ENCODE data around the gene GALNT10. TPM values are rescaled to one million over a fixed set of nuclear protein-coding genes. Genes with fewer than 3 reads are reported as not detected.

The GALNT10 gene
- polyA plus RNA-seq, 1 donor (not counting 4 experiments of a cell fraction or from before 2014, with no cell fraction given) = 17.9 TPM

DNA sequence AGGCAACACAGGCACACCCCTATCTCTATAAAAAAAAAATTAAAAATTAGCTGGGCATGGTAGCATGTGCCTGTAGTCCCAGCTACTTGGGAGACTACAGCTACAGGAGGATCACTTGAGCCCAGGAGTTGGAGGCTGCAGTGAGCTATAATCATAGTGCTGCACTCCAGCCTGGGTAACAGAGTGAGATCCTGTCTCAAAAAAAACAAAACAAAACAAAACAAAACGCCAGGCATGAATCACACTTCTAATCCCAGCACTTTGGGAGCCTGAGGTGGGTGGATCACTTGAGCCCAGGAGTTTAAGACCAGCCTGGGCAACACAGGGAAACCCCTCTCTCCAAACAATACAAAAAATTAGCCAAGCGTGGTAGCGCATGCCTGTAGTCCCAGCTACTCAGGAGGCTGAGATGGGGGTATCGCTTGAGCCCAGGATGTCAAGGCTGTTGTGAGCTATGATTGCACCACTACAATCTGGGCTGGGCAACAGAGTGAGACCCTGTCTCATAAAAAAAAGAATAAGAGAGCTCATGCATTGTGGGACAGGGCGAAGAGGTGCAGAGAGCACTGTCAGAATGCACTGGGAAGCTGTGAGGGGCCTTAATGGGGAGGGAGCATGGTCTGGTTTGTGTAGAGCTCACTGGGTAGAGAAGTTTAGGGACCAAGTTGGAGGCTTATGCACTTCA lies 246.9 kb downstream of the GALNT10 start:
- H3K9me1 ChIP-seq (ENCODE audit: control insufficient read depth, extremely low read depth, insufficient read depth, low read length) = no peaks in the 10 kb centered on the region
- no peak overlapping the region for H3K9ac ChIP-seq (ENCODE audit: control insufficient read depth, extremely low read depth, insufficient read depth, low read length)
- DNase-seq (ENCODE audit: low read depth, low spot score) (no peak), FAIRE-seq (no peak)
- no peaks in the 10 kb centered on the region for H4K20me1 ChIP-seq (ENCODE audit: control insufficient read depth, extremely low read depth, insufficient read depth, low read length)
- no peak overlapping the region for H3K4me2 ChIP-seq (ENCODE audit: control insufficient read depth, extremely low read depth, insufficient read depth, low read depth, low read length)
- H3K36me3 ChIP-seq (ENCODE audit: control insufficient read depth in 2 of 2, extremely low read depth in 1 of 2, insufficient read depth in 2 of 2, low read length in 2 of 2) = peaks cover 11 to 21% of the 10 kb centered on the region in 2 experiments
- dilution Hi-C loops (cut with MboI; ENCODE audit: extremely low pct_ligation_motif_present, low sequenced_read_pairs) = no loop called here
- H3K4me1 ChIP-seq (ENCODE audit: control insufficient read depth, extremely low read depth, insufficient read depth, low read length) = peaks cover 3% of the 10 kb centered on the region
- no peak overlapping the region for H3K4me3 ChIP-seq (ENCODE audit: control insufficient read depth in 2 of 3, extremely low read depth in 1 of 3, insufficient read depth in 2 of 3, low read depth in 1 of 3, low read length in 3 of 3)
- TF ChIP-seq, protein P1, sequence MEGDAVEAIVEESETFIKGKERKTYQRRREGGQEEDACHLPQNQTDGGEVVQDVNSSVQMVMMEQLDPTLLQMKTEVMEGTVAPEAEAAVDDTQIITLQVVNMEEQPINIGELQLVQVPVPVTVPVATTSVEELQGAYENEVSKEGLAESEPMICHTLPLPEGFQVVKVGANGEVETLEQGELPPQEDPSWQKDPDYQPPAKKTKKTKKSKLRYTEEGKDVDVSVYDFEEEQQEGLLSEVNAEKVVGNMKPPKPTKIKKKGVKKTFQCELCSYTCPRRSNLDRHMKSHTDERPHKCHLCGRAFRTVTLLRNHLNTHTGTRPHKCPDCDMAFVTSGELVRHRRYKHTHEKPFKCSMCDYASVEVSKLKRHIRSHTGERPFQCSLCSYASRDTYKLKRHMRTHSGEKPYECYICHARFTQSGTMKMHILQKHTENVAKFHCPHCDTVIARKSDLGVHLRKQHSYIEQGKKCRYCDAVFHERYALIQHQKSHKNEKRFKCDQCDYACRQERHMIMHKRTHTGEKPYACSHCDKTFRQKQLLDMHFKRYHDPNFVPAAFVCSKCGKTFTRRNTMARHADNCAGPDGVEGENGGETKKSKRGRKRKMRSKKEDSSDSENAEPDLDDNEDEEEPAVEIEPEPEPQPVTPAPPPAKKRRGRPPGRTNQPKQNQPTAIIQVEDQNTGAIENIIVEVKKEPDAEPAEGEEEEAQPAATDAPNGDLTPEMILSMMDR (optimal IDR thresholded peaks at IDR 0.05 in 1 of 3, IDR thresholded peaks at IDR 0.05 in 1 of 3, conservative IDR thresholded peaks at IDR 0.05 in 1 of 3; ENCODE audit: extremely low read depth in 1 of 3, insufficient read depth in 2 of 3, low read length in 3 of 3) = no peak
- no peak for TF ChIP-seq EZH2 (IDR thresholded peaks at IDR 0.05; ENCODE audit: low read length)
- H3K27me3 ChIP-seq (ENCODE audit: control insufficient read depth, extremely low read depth, insufficient read depth, low read length) = no peaks in the 10 kb centered on the region
- H3K79me2 ChIP-seq (ENCODE audit: control insufficient read depth, insufficient read depth, low read length) = no peaks in the 10 kb centered on the region
- H2AFZ ChIP-seq (ENCODE audit: control insufficient read depth, low read length) = no peak overlapping the region
- H3K27ac ChIP-seq (ENCODE audit: control insufficient read depth, insufficient read depth, low read length) = no peak overlapping the region
- no peaks in the 10 kb centered on the region for H3K9me3 ChIP-seq (ENCODE audit: control insufficient read depth, low read depth, low read length)

DNA sequence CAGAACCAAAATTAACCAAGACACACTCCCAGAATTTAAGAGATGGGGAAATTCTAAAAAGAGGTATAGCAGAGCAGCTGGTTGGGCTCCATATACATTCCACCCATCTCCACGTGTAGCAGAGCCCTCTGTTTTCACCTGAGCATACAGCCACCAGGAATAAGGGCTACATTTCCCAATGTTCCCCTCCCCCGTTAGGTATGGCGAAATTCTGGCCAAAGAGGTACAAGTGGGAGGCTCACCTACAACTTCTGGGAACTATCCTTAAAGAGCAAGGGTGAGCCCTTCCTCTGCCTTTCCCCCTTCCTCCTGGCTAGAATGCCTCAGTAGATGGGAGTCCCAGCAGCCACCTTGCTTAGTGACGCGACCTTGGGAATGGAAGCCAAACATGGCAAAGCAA lies 250.0 kb downstream of the GALNT10 start:
- Histone ChIP-seq H4K20me1 (ENCODE audit: control insufficient read depth, extremely low read depth, insufficient read depth, low read length) (no peaks in the 10 kb centered on the region), H3K27ac (ENCODE audit: control insufficient read depth, insufficient read depth, low read length) (no peak overlapping the region), H3K4me2 (ENCODE audit: control insufficient read depth, extremely low read depth, insufficient read depth, low read depth, low read length) (no peak overlapping the region), H3K9me1 (ENCODE audit: control insufficient read depth, extremely low read depth, insufficient read depth, low read length) (no peaks in the 10 kb centered on the region), H3K4me3 (ENCODE audit: control insufficient read depth in 2 of 3, extremely low read depth in 1 of 3, insufficient read depth in 2 of 3, low read depth in 1 of 3, low read length in 3 of 3) (no peak overlapping the region), H2AFZ (ENCODE audit: control insufficient read depth, low read length) (no peak overlapping the region), H3K36me3 (ENCODE audit: control insufficient read depth in 2 of 2, extremely low read depth in 1 of 2, insufficient read depth in 2 of 2, low read length in 2 of 2) (peaks cover 11 to 22% of the 10 kb centered on the region in 2 experiments), H3K27me3 (ENCODE audit: control insufficient read depth, extremely low read depth, insufficient read depth, low read length) (no peaks in the 10 kb centered on the region), H3K79me2 (ENCODE audit: control insufficient read depth, insufficient read depth, low read length) (peaks cover 11% of the 10 kb centered on the region), H3K9me3 (ENCODE audit: control insufficient read depth, low read depth, low read length) (no peaks in the 10 kb centered on the region), H3K9ac (ENCODE audit: control insufficient read depth, extremely low read depth, insufficient read depth, low read length) (no peak overlapping the region), H3K4me1 (ENCODE audit: control insufficient read depth, extremely low read depth, insufficient read depth, low read length) (peaks cover 16% of the 10 kb centered on the region)
- dilution Hi-C loops (cut with MboI; ENCODE audit: extremely low pct_ligation_motif_present, low sequenced_read_pairs) = no loop called here
- DNase-seq (ENCODE audit: low read depth, low spot score) = no peak
- TF ChIP-seq, protein P1 (optimal IDR thresholded peaks at IDR 0.05 in 1 of 3, IDR thresholded peaks at IDR 0.05 in 1 of 3, conservative IDR thresholded peaks at IDR 0.05 in 1 of 3; ENCODE audit: extremely low read depth in 1 of 3, insufficient read depth in 2 of 3, low read length in 3 of 3) = no peak
- no peak for TF ChIP-seq EZH2 (IDR thresholded peaks at IDR 0.05; ENCODE audit: low read length)
- no peak for FAIRE-seq

All from keratinocyte (primary cell).